Measurements from ENCODE around the gene ZNF576. TPM values are rescaled to one million over a fixed set of nuclear protein-coding genes. Genes with fewer than 3 reads are reported as not detected.

ZNF576 gene
- total RNA-seq, 1 experiment from 2014 or later = 14.1 TPM

DNA sequence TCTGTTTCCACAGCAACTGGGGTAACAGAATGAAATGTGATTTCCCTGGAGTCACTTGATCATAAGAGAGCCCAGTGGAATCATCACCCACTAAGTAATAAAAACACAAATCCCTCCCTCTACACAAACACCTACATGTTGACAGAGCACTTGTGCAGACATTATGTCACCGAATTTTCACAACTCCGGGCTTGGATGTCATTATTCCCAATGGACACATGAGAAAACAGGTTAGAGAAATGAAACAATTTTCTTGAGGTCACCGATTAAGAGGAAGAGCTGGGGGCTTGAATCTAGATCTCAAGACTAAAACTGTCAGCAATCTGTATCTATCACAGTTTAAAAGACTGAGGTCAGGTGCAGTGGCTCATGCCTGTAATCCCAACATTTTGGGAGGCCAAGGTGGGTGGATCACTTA, 24.2 kb upstream of the ZNF576 start:
- DNase-seq (ENCODE audit: low read depth, low spot score) (no peak), ATAC-seq (no peak)
- ChIA-PET CTCF (no interaction called here), POLR2A (no interaction called here)
- Histone ChIP-seq H3K27ac (ENCODE audit: low read length) (no peak overlapping the region), H3K9me3 (ENCODE audit: control insufficient read depth, insufficient read depth, low read depth, low read length) (no peaks in the 10 kb centered on the region), H3K36me3 (ENCODE audit: control insufficient read depth, insufficient read depth, low read length) (peaks cover 7% of the 10 kb centered on the region; the same call in 1 of the 2 replicates), H3K4me3 (ENCODE audit: low read depth in 2 of 2, low read length in 2 of 2) (no peak overlapping the region), H3K27me3 (ENCODE audit: control insufficient read depth, insufficient read depth, low read length) (no peaks in the 10 kb centered on the region), H3K4me1 (ENCODE audit: control insufficient read depth, insufficient read depth, low read length) (peaks cover 3% of the 10 kb centered on the region; the same call in 1 of the 2 replicates)
- TF ChIP-seq POLR2AphosphoS5 (IDR thresholded peaks at IDR 0.05; ENCODE audit: low read depth, low read length) = no peak
- TF ChIP-seq, protein P1, sequence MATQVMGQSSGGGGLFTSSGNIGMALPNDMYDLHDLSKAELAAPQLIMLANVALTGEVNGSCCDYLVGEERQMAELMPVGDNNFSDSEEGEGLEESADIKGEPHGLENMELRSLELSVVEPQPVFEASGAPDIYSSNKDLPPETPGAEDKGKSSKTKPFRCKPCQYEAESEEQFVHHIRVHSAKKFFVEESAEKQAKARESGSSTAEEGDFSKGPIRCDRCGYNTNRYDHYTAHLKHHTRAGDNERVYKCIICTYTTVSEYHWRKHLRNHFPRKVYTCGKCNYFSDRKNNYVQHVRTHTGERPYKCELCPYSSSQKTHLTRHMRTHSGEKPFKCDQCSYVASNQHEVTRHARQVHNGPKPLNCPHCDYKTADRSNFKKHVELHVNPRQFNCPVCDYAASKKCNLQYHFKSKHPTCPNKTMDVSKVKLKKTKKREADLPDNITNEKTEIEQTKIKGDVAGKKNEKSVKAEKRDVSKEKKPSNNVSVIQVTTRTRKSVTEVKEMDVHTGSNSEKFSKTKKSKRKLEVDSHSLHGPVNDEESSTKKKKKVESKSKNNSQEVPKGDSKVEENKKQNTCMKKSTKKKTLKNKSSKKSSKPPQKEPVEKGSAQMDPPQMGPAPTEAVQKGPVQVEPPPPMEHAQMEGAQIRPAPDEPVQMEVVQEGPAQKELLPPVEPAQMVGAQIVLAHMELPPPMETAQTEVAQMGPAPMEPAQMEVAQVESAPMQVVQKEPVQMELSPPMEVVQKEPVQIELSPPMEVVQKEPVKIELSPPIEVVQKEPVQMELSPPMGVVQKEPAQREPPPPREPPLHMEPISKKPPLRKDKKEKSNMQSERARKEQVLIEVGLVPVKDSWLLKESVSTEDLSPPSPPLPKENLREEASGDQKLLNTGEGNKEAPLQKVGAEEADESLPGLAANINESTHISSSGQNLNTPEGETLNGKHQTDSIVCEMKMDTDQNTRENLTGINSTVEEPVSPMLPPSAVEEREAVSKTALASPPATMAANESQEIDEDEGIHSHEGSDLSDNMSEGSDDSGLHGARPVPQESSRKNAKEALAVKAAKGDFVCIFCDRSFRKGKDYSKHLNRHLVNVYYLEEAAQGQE (IDR thresholded peaks at IDR 0.05; ENCODE audit: insufficient read depth in 1 of 2, low read depth in 2 of 2, low read length in 1 of 2) = no peak
- no peak for TF ChIP-seq SIN3A (IDR thresholded peaks at IDR 0.05; ENCODE audit: borderline replicate concordance, insufficient read depth, low read depth, low read length)
- TF ChIP-seq, protein P2, sequence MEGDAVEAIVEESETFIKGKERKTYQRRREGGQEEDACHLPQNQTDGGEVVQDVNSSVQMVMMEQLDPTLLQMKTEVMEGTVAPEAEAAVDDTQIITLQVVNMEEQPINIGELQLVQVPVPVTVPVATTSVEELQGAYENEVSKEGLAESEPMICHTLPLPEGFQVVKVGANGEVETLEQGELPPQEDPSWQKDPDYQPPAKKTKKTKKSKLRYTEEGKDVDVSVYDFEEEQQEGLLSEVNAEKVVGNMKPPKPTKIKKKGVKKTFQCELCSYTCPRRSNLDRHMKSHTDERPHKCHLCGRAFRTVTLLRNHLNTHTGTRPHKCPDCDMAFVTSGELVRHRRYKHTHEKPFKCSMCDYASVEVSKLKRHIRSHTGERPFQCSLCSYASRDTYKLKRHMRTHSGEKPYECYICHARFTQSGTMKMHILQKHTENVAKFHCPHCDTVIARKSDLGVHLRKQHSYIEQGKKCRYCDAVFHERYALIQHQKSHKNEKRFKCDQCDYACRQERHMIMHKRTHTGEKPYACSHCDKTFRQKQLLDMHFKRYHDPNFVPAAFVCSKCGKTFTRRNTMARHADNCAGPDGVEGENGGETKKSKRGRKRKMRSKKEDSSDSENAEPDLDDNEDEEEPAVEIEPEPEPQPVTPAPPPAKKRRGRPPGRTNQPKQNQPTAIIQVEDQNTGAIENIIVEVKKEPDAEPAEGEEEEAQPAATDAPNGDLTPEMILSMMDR (IDR thresholded peaks at IDR 0.05) = no peak
- TF ChIP-seq TCF7L2 (IDR thresholded peaks at IDR 0.05; ENCODE audit: low read depth, low read length) = no peak
- intact Hi-C loops (cut with micrococcal nuclease; ENCODE audit: unreplicated experiment) = no loop called here
- BruUV-seq (replicated peaks) = no TSS peak
- in situ Hi-C loops (cut with HindIII; ENCODE audit: low pct_unique_long_range_greater_than_20kb, low sequenced_read_pairs) = no loop called here

DNA sequence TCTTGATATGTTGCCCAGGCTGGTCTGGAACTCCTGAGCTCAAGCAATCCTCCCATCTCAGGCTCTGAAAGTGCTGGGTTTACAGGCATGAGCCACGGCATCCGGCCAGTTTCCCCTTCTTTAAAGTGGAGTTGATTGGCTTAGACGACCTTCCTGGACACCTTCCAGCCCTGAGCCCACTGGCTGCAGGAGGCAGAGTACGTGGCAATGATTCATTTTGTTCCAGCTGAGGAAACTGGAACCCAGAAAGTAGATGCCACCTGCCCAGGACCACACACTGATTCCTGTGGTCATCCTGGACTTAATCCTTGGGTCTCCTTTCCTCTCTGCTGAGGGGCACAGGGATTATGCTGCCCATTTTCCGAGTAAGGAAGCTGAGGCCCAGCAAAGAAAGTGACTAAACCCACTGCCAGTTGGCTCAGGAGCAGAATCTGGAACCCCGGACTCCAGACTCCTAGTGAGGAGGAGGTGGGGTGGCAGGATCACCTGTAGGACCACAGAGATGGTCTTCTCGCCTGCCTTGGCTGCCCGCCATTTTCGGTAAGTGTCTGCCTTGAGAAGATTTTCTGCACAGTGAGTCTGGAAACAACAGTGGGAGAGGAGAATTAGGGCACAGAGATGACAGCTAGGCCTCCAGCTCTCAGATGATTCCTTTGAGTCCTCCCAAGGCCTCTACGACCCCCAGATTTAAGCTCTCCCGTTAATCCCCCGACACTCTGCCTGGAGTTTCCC, 21.8 kb upstream of the ZNF576 start:
- DNase-seq (ENCODE audit: low read depth, low spot score) (no peak), ATAC-seq (no peak)
- Histone ChIP-seq H3K9me3 (ENCODE audit: control insufficient read depth, insufficient read depth, low read depth, low read length) (no peaks in the 10 kb centered on the region), H3K4me1 (ENCODE audit: control insufficient read depth, insufficient read depth, low read length) (peaks cover 3% of the 10 kb centered on the region; the same call in 1 of the 2 replicates), H3K4me3 (ENCODE audit: low read depth in 2 of 2, low read length in 2 of 2) (peak overlapping the region; percentile 74 to 99), H3K27me3 (ENCODE audit: control insufficient read depth, insufficient read depth, low read length) (no peaks in the 10 kb centered on the region), H3K36me3 (ENCODE audit: control insufficient read depth, insufficient read depth, low read length) (peaks cover 7% of the 10 kb centered on the region; the same call in 1 of the 2 replicates), H3K27ac (ENCODE audit: low read length) (peak overlapping the region; percentile 96)
- no TSS peak for BruUV-seq (replicated peaks)
- POLR2A ChIA-PET = interaction anchor here (0.6 kb wide), 1 partner anchor 88 kb away, joined by 3 read pairs; no protein-coding TSS in a partner anchor
- in situ Hi-C loops (cut with HindIII; ENCODE audit: low pct_unique_long_range_greater_than_20kb, low sequenced_read_pairs) = no loop called here
- CTCF ChIA-PET = no interaction called here
- intact Hi-C loops (cut with micrococcal nuclease; ENCODE audit: unreplicated experiment) = no loop called here
- TF ChIP-seq TCF7L2 (IDR thresholded peaks at IDR 0.05; ENCODE audit: low read depth, low read length) (no peak), SIN3A (IDR thresholded peaks at IDR 0.05; ENCODE audit: borderline replicate concordance, insufficient read depth, low read depth, low read length) (no peak), POLR2AphosphoS5 (IDR thresholded peaks at IDR 0.05; ENCODE audit: low read depth, low read length) (no peak)
- TF ChIP-seq, protein P2 (IDR thresholded peaks at IDR 0.05) = no peak
- TF ChIP-seq, protein P1 (IDR thresholded peaks at IDR 0.05; ENCODE audit: insufficient read depth in 1 of 2, low read depth in 2 of 2, low read length in 1 of 2) = no peak
